GM18951 (cell line): ENCODE results near the gene MMP21.
A peak's percentile ranks its signal among the peaks of the same experiment; 100 is the strongest.

Source experiments
- POLR2A ChIP-seq: IDR thresholded peaks from 4 replicates; pipeline ENCODE4 v1.6.1; 2011; ENCODE audit warnings: mild to moderate bottlenecking; ENCODE audit not compliant: insufficient read length, insufficient read depth; ENCODE audit errors: extremely low read depth
- in situ Hi-C: fragments of 300-500 bp; cut with MboI; formaldehyde crosslinking; loops from one replicate; pipeline ENCODE4 v1.12.0; 2022; ENCODE audit warnings: low sequenced_read_pairs, mixed read lengths, inconsistent platforms; ENCODE audit not compliant: unreplicated experiment

Gene MMP21

GRCh38 chr10:125726914-125727313, 48.7 kb downstream of the MMP21 start:
- TF ChIP-seq POLR2A = no peak
- in situ Hi-C loops = no loop called here

GRCh38 chr10:125722811-125723210, 52.8 kb downstream of the MMP21 start:
- TF ChIP-seq POLR2A = no peak
- in situ Hi-C loops = no loop called here

GRCh38 chr10:125721035-125721434, 54.6 kb downstream of the MMP21 start:
- TF ChIP-seq POLR2A = no peak
- in situ Hi-C loops = no loop called here

- TF ChIP-seq POLR2A = no peak
- in situ Hi-C loops = no loop called here
Observed at GRCh38 chr10:125720002-125720382, 55.6 kb downstream of the MMP21 start.

GRCh38 chr10:125719173-125720001, 56.2 kb downstream of the MMP21 start, which contains the start of gene EDRF1:
Gene EDRF1, plus strand, starts transcription at chr10:125719709. Its CDS starts 99 bp downstream, at chr10:125719808.
- peak; percentile 97 for TF ChIP-seq POLR2A
- in situ Hi-C loops = no loop called here
